Upper lobe of right lung (tissue), 1 donor: ENCODE data around the gene CACNB2. TPM values are rescaled to one million over a fixed set of nuclear protein-coding genes. Genes with fewer than 3 reads are reported as not detected.

ENCODE experiments used
- ATAC-seq: fragments of 200-7000 bp; cut with Tn5 transposase; one replicate; pipeline ENCODE4 v1.9.1; 2020; ENCODE audit warnings: mild to moderate bottlenecking, moderate library complexity
- DNase-seq: peaks from one replicate; pipeline ENCODE4 v3.0.0-alpha.2; 2020
- H3K27ac ChIP-seq: fragments of 200-600 bp; one replicate; pipeline ENCODE4 v1.8.0; 2022
- H3K27me3 ChIP-seq: fragments of 200-600 bp; one replicate; pipeline ENCODE4 v1.8.0; 2022; ENCODE audit warnings: mild to moderate bottlenecking
- H3K36me3 ChIP-seq: fragments of 200-600 bp; one replicate; pipeline ENCODE4 v1.8.0; 2022
- H3K4me1 ChIP-seq: fragments of 200-600 bp; one replicate; pipeline ENCODE4 v1.8.0; 2022
- H3K4me3 ChIP-seq: fragments of 200-600 bp; one replicate; pipeline ENCODE4 v1.8.0; 2022; ENCODE audit warnings: mild to moderate bottlenecking
- H3K9me3 ChIP-seq: fragments of 200-600 bp; one replicate; pipeline ENCODE4 v1.8.0; 2022
- intact Hi-C: fragments of 100-400 bp; cut with DNase I; formaldehyde crosslinking; loops from one replicate; pipeline ENCODE4 v1.11.0; 2022
- total RNA-seq: library from RNA; stranded (reverse); fragmentation: NEBNext Ultra II Directional; extraction: Animal tissue kit (Norgen Biotek cat#: 25700); gene quantifications from one replicate; pipeline ENCODE4 v1.2.1, GENCODE V29; 2021
- TF ChIP-seq, protein P1 (sequence below): fragments of 200-600 bp; IDR thresholded peaks from one replicate; pipeline ENCODE4 v1.8.0; 2022; ENCODE audit warnings: antibody characterized with exemption
- donor health status: DM: no; HTN: yes; CAD: no; lungs with severe emphysema.

CACNB2 gene
- total RNA-seq, 1 donor from 2014 or later = 4.2 TPM

DNA sequence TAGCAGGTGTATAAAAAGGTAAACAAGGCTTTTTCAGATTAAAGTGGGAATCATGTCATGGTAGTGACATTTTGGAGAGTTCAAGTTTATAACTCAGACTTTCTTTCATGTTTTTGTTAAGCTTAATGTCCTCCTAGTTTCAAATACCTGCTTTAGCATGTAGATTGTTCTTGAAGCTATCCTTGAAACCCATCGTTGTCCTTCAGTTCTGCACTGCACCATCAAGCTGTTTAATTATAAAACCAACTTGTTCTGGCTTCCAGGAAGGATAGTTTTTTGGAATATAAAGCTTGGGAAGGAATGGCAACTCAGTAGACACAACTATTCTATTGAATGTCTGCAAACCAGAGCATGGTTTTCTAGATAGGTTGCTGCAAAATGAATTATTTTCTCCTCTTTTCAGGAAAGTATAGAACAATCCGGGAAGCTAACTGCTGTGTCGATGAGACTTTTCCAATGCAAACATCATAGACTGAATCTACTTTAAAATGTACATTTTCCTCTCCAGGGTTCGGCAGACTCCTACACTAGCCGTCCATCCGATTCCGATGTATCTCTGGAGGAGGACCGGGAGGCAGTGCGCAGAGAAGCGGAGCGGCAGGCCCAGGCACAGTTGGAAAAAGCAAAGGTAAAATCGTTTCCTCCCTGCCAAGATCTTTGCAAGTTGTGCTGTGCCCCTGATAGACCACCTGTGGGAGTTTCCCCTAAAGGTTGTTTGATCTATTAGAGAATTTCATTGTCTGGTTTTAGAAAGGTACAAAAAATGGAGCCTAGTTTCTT, 261.4 kb downstream of the CACNB2 start:
- intact Hi-C loops = no loop called here
- H3K27me3 ChIP-seq = no peaks in the 10 kb centered on the region
- no peaks in the 10 kb centered on the region for H3K36me3 ChIP-seq
- no peak for DNase-seq
- no peak overlapping the region for H3K4me3 ChIP-seq
- TF ChIP-seq, protein P1, sequence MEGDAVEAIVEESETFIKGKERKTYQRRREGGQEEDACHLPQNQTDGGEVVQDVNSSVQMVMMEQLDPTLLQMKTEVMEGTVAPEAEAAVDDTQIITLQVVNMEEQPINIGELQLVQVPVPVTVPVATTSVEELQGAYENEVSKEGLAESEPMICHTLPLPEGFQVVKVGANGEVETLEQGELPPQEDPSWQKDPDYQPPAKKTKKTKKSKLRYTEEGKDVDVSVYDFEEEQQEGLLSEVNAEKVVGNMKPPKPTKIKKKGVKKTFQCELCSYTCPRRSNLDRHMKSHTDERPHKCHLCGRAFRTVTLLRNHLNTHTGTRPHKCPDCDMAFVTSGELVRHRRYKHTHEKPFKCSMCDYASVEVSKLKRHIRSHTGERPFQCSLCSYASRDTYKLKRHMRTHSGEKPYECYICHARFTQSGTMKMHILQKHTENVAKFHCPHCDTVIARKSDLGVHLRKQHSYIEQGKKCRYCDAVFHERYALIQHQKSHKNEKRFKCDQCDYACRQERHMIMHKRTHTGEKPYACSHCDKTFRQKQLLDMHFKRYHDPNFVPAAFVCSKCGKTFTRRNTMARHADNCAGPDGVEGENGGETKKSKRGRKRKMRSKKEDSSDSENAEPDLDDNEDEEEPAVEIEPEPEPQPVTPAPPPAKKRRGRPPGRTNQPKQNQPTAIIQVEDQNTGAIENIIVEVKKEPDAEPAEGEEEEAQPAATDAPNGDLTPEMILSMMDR = no peak
- no peaks in the 10 kb centered on the region for H3K4me1 ChIP-seq
- no peak overlapping the region for H3K27ac ChIP-seq
- no peaks in the 10 kb centered on the region for H3K9me3 ChIP-seq
- no peak for ATAC-seq

GRCh38 chr10:18402853-18403252, 262.6 kb downstream of the CACNB2 start:
- H3K27me3 ChIP-seq = no peaks in the 10 kb centered on the region
- TF ChIP-seq, protein P1 = no peak
- intact Hi-C loops = no loop called here

GRCh38 chr10:18404530-18404929, 264.3 kb downstream of the CACNB2 start:
- intact Hi-C loops = no loop called here
- TF ChIP-seq, protein P1 = no peak
- DNase-seq = no peak
- no peaks in the 10 kb centered on the region for H3K4me1 ChIP-seq
- H3K27me3 ChIP-seq = no peaks in the 10 kb centered on the region
- H3K4me3 ChIP-seq = no peak overlapping the region
- no peak for ATAC-seq
- H3K9me3 ChIP-seq = no peaks in the 10 kb centered on the region
- no peaks in the 10 kb centered on the region for H3K36me3 ChIP-seq
- H3K27ac ChIP-seq = no peak overlapping the region

More at GRCh38 chr10:18402853-18403252, 262.6 kb downstream of the CACNB2 start:
- Histone ChIP-seq H3K4me3 (no peak overlapping the region), H3K27ac (no peak overlapping the region), H3K9me3 (no peaks in the 10 kb centered on the region), H3K36me3 (no peaks in the 10 kb centered on the region), H3K4me1 (no peaks in the 10 kb centered on the region)
- DNase-seq (no peak), ATAC-seq (no peak)

- Histone ChIP-seq H3K4me1 (no peaks in the 10 kb centered on the region), H3K27me3 (no peaks in the 10 kb centered on the region), H3K9me3 (no peaks in the 10 kb centered on the region), H3K36me3 (no peaks in the 10 kb centered on the region), H3K27ac (no peak overlapping the region), H3K4me3 (no peak overlapping the region)
- no peak for DNase-seq
- no peak for ATAC-seq
- TF ChIP-seq, protein P1 = no peak
- intact Hi-C loops = no loop called here
These were observed 265.9 kb downstream of the CACNB2 start for GRCh38 chr10:18406136-18406535.

GRCh38 chr10:18409599-18410397, 269.6 kb downstream of the CACNB2 start:
- DNase-seq = no peak
- Histone ChIP-seq H3K9me3 (no peaks in the 10 kb centered on the region), H3K27me3 (no peaks in the 10 kb centered on the region), H3K27ac (no peak overlapping the region), H3K4me3 (no peak overlapping the region), H3K4me1 (no peaks in the 10 kb centered on the region), H3K36me3 (no peaks in the 10 kb centered on the region)
- intact Hi-C loops = no loop called here
- TF ChIP-seq, protein P1 = no peak
- ATAC-seq = no peak
